ENCODE measurements around the gene MGST2. TPM values are rescaled to one million over a fixed set of nuclear protein-coding genes. Genes with fewer than 3 reads are reported as not detected.
"Not testable (repeated sequence)": the region's sequence is repeated elsewhere in the genome, so short reads cannot be mapped to it uniquely, and the experiment has no call there.

The MGST2 gene
- total and polyA plus RNA-seq, 2 experiments from 2014 or later: 4.6 to 19.1 TPM

DNA sequence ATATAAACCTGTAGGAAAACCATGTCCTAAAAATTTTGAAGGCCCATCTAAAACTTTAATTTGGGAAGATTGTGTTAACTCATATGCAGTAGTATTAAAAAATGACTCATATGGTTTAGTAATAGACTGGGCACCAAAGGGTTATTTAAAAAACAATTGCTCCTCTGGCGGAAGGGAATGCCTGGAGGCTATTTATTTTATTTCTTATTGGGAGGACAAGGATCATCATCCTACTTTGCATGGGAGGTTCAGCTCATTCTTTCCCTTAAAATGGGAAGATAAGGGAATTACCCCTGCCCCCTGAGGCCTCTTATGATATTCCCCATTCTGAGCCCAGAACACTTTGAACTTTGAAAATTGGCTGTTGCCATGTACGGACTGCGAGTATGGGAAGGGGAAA is 29.7 kb upstream of the MGST2 start (continued):
- TF ChIP-seq, protein P1, sequence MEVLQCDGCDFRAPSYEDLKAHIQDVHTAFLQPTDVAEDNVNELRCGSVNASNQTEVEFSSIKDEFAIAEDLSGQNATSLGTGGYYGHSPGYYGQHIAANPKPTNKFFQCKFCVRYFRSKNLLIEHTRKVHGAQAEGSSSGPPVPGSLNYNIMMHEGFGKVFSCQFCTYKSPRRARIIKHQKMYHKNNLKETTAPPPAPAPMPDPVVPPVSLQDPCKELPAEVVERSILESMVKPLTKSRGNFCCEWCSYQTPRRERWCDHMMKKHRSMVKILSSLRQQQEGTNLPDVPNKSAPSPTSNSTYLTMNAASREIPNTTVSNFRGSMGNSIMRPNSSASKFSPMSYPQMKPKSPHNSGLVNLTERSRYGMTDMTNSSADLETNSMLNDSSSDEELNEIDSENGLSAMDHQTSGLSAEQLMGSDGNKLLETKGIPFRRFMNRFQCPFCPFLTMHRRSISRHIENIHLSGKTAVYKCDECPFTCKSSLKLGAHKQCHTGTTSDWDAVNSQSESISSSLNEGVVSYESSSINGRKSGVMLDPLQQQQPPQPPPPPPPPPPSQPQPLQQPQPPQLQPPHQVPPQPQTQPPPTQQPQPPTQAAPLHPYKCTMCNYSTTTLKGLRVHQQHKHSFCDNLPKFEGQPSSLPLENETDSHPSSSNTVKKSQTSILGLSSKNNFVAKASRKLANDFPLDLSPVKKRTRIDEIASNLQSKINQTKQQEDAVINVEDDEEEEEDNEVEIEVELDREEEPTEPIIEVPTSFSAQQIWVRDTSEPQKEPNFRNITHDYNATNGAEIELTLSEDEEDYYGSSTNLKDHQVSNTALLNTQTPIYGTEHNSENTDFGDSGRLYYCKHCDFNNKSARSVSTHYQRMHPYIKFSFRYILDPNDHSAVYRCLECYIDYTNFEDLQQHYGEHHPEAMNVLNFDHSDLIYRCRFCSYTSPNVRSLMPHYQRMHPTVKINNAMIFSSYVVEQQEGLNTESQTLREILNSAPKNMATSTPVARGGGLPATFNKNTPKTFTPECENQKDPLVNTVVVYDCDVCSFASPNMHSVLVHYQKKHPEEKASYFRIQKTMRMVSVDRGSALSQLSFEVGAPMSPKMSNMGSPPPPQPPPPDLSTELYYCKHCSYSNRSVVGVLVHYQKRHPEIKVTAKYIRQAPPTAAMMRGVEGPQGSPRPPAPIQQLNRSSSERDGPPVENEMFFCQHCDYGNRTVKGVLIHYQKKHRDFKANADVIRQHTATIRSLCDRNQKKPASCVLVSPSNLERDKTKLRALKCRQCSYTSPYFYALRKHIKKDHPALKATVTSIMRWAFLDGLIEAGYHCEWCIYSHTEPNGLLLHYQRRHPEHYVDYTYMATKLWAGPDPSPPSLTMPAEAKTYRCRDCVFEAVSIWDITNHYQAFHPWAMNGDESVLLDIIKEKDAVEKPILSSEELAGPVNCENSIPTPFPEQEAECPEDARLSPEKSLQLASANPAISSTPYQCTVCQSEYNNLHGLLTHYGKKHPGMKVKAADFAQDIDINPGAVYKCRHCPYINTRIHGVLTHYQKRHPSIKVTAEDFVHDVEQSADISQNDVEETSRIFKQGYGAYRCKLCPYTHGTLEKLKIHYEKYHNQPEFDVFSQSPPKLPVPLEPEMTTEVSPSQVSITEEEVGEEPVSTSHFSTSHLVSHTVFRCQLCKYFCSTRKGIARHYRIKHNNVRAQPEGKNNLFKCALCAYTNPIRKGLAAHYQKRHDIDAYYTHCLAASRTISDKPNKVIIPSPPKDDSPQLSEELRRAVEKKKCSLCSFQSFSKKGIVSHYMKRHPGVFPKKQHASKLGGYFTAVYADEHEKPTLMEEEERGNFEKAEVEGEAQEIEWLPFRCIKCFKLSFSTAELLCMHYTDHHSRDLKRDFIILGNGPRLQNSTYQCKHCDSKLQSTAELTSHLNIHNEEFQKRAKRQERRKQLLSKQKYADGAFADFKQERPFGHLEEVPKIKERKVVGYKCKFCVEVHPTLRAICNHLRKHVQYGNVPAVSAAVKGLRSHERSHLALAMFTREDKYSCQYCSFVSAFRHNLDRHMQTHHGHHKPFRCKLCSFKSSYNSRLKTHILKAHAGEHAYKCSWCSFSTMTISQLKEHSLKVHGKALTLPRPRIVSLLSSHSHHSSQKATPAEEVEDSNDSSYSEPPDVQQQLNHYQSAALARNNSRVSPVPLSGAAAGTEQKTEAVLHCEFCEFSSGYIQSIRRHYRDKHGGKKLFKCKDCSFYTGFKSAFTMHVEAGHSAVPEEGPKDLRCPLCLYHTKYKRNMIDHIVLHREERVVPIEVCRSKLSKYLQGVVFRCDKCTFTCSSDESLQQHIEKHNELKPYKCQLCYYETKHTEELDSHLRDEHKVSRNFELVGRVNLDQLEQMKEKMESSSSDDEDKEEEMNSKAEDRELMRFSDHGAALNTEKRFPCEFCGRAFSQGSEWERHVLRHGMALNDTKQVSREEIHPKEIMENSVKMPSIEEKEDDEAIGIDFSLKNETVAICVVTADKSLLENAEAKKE (CRISPR knock-in tag; IDR thresholded peaks at IDR 0.05): no peak
- TF ChIP-seq ETS1 (IDR thresholded peaks at IDR 0.05): no peak
- TF ChIP-seq EZH2 (IDR thresholded peaks at IDR 0.05; ENCODE audit: low read depth, unreplicated experiment): no peak
- TF ChIP-seq ZNF114 (CRISPR knock-in tag; IDR thresholded peaks at IDR 0.05): no peak
- TF ChIP-seq NANOG (IDR thresholded peaks at IDR 0.05; ENCODE audit: borderline replicate concordance): no peak
- TF ChIP-seq POLR2AphosphoS5 (IDR thresholded peaks at IDR 0.05; ENCODE audit: low read depth): no peak

- Mint-ChIP-seq H3K4me1 (peaks cover 12% of the 10 kb centered on the region), H3K9me3 (peaks cover 15% of the 10 kb centered on the region)
- H3K27me3 Mint-ChIP-seq (ENCODE audit: insufficient read depth, low read depth, poor library complexity); H3K4me1 ChIP-seq (ENCODE audit: insufficient read depth); H3K27me3 ChIP-seq (ENCODE audit: insufficient read depth); H2AFZ ChIP-seq; H4K20me1 ChIP-seq (replicated peaks; ENCODE audit: insufficient read depth); H3F3A ChIP-seq (replicated peaks; ENCODE audit: low read depth); H3K4me3 ChIP-seq; H3K4me2 ChIP-seq; DNase-seq (ENCODE audit: low spot score); ATAC-seq; H3K4me3 Mint-ChIP-seq; H3K27ac Mint-ChIP-seq; H3K36me3 ChIP-seq (ENCODE audit: insufficient read depth); H3K27ac ChIP-seq (ENCODE audit: low read depth); H3K9me2 ChIP-seq (ENCODE audit: insufficient read depth); H3K36me3 Mint-ChIP-seq (ENCODE audit: low read depth); H3K79me2 ChIP-seq (replicated peaks; ENCODE audit: insufficient read depth): not testable (repeated sequence)
Observed at GRCh38 chr4:139638306-139638705, 27.3 kb upstream of the MGST2 start.

Measured in GM23338 (cell line).